Measurements from ENCODE around the gene CIAO2B.
"Not testable (repeated sequence)": the region's sequence is repeated elsewhere in the genome, so short reads cannot be mapped to it uniquely, and the experiment has no call there.

The CIAO2B gene

GRCh38 chr16:66950971-66951790, 17.0 kb upstream of the CIAO2B start:
- H3K4me3 ChIP-seq (ENCODE audit: low read length) = no peak overlapping the region

DNA sequence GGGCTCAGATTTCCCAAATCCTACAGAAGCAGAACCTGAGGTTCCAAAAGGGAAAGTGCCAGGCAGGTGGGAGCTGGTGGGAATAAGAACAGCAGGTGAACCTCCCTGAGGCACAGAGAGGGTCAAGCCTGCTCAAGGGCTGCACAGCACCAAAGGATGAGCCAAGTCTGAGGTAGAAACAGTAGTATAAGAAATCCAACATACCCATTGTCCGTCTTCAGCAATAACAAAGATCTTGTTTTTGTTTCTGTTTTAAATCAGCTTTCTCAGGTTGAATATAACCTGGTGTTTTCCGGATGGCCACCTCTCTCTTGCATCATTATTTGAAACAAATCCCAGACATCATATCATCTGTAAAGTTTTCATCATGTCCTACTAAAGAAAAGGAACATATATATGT, 16.2 kb upstream of the CIAO2B start:
- H2AFZ ChIP-seq (ENCODE audit: low read depth, low read length) = no peak overlapping the region
- H3K36me3 ChIP-seq (ENCODE audit: insufficient read depth, low read length) = no peaks in the 10 kb centered on the region
- no peak overlapping the region for H3K4me3 ChIP-seq (ENCODE audit: low read length)
- no peaks in the 10 kb centered on the region for H3K4me1 ChIP-seq (ENCODE audit: insufficient read depth, low read length)
- H3K9me3 ChIP-seq (ENCODE audit: low read length) = no peaks in the 10 kb centered on the region
- H3K27me3 ChIP-seq (ENCODE audit: insufficient read depth, low read length) = peaks cover 4% of the 10 kb centered on the region

More at GRCh38 chr16:66950971-66951790, 17.0 kb upstream of the CIAO2B start:
- H3K27me3 ChIP-seq (ENCODE audit: insufficient read depth, low read length) = peaks cover 4% of the 10 kb centered on the region
- no peaks in the 10 kb centered on the region for H3K36me3 ChIP-seq (ENCODE audit: insufficient read depth, low read length)
- no peaks in the 10 kb centered on the region for H3K4me1 ChIP-seq (ENCODE audit: insufficient read depth, low read length)
- H3K9me3 ChIP-seq (ENCODE audit: low read length) = no peaks in the 10 kb centered on the region
- no peak overlapping the region for H2AFZ ChIP-seq (ENCODE audit: low read depth, low read length)

GRCh38 chr16:66949472-66949871, 15.3 kb upstream of the CIAO2B start:
- Histone ChIP-seq H3K36me3 (ENCODE audit: insufficient read depth, low read length) (no peaks in the 10 kb centered on the region), H3K9me3 (ENCODE audit: low read length) (no peaks in the 10 kb centered on the region), H3K4me3 (ENCODE audit: low read length) (no peak overlapping the region), H3K4me1 (ENCODE audit: insufficient read depth, low read length) (no peaks in the 10 kb centered on the region), H2AFZ (ENCODE audit: low read depth, low read length) (no peak overlapping the region), H3K27me3 (ENCODE audit: insufficient read depth, low read length) (peaks cover 4% of the 10 kb centered on the region)

- Histone ChIP-seq H3K4me3 (ENCODE audit: low read length) (no peak overlapping the region), H3K27me3 (ENCODE audit: insufficient read depth, low read length) (peaks cover 4% of the 10 kb centered on the region), H3K4me1 (ENCODE audit: insufficient read depth, low read length) (no peaks in the 10 kb centered on the region), H2AFZ (ENCODE audit: low read depth, low read length) (no peak overlapping the region), H3K9me3 (ENCODE audit: low read length) (no peaks in the 10 kb centered on the region), H3K36me3 (ENCODE audit: insufficient read depth, low read length) (peaks cover 2% of the 10 kb centered on the region)
Observed at GRCh38 chr16:66948837-66949225, 14.6 kb upstream of the CIAO2B start.

DNA sequence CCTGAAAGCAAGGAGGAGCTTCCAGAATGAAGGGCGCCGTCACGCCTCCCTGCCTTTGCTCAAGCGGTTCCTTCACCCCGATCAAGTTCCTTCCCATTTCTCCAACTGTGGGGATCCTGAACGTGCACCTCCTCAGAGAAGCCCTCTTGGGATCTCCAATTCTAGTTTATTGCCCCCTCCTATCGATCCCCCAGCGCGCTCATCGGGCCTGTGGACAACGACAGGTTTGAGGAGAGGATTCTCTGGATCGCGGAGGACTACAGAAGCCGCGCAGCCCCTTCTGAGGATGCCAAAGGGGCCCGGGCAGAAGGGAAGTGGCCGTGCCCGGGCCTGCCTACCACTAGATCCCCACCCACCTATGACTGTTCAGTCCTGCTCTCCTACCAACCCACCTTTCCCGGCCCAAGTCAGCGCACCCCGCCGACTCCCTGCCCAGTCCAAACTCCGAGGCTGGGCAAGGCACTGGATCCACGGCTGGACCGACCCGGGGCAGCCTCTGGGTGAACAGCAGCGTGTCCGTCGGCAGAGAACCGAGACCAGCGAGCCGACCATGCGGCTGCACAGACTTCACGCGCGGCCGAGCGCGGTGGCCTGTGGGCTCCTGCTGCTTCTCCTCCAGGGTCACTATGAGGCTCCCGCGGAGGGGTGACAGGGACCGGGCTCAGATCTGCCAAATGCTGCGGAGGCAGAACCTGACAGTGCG, 14.1 kb upstream of the CIAO2B start:
- Histone ChIP-seq H3K4me1 (ENCODE audit: insufficient read depth, low read length) (no peaks in the 10 kb centered on the region), H3K4me3 (ENCODE audit: low read length) (no peak overlapping the region), H3K27me3 (ENCODE audit: insufficient read depth, low read length) (peaks cover under 1% of the 10 kb centered on the region), H3K9me3 (ENCODE audit: low read length) (no peaks in the 10 kb centered on the region), H2AFZ (ENCODE audit: low read depth, low read length) (no peak overlapping the region), H3K36me3 (ENCODE audit: insufficient read depth, low read length) (peaks cover 7% of the 10 kb centered on the region)

DNA sequence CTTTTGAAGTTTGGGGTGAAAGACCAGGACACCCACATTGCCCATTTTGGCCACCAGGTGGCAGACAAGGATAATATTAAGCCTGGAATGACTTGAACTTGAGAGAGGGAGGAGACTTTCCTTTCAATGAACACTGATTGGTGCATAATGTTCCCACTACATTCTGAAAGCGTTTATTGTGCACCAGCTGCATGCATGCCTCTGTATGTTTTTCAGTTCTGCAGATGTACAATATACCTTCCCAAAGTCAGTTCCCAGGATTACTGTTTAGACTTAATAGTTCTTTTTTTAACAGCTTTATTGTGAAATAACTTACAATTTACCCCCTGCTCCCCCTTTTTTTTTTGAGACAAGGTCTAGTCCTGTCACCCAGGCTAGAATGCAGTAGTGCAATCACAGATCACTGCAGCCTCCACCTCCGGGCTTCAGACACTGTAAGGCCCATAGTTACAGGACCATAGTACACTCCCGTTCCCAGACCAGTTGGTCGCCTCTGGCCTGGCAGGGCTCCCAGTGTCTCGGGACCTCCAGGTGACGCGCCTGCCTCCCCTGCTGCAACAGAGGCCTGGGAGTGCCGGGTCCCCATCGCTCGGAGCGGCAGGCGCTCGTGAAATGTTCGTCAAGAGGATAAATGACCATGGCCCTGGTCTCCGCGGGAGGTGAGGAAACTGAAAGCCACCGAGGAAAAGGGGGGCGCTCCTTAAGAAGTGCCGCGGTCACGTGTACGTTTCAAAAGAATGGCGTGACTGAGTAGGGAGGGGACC, 13.3 kb upstream of the CIAO2B start:
- H2AFZ ChIP-seq (ENCODE audit: low read depth, low read length) = no peak overlapping the region
- H3K4me3 ChIP-seq (ENCODE audit: low read length) = no peak overlapping the region
- no peaks in the 10 kb centered on the region for H3K27me3 ChIP-seq (ENCODE audit: insufficient read depth, low read length)
- no peaks in the 10 kb centered on the region for H3K9me3 ChIP-seq (ENCODE audit: low read length)
- H3K36me3 ChIP-seq (ENCODE audit: insufficient read depth, low read length) = peaks cover 14% of the 10 kb centered on the region
- H3K4me1 ChIP-seq (ENCODE audit: insufficient read depth, low read length) = no peaks in the 10 kb centered on the region

- Histone ChIP-seq H3K27me3 (ENCODE audit: insufficient read depth, low read length) (no peaks in the 10 kb centered on the region), H3K4me3 (ENCODE audit: low read length) (no peak overlapping the region), H3K4me1 (ENCODE audit: insufficient read depth, low read length) (no peaks in the 10 kb centered on the region), H3K36me3 (ENCODE audit: insufficient read depth, low read length) (peaks cover 20% of the 10 kb centered on the region), H3K9me3 (ENCODE audit: low read length) (no peaks in the 10 kb centered on the region), H2AFZ (ENCODE audit: low read depth, low read length) (no peak overlapping the region)
Observed at GRCh38 chr16:66946974-66947301, 12.7 kb upstream of the CIAO2B start.

DNA sequence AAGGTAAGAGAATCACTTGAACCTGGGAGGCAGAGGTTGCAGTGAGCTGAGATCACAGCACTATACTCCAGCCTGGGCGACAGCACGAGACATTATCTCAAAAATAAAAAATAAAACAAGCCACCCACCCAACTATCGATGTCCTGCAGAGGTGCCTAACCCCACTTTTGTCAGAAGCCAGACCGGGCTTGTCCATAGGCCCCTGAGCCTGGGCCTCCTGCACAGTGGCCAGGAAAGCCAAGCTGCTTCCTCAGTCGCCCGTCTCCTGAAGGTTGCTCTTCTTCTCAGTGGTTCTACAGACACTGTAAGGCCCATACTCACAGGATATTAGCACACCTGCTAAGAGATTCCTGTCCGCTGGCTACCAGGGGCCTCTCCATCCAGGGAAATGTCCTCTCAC, 12.3 kb upstream of the CIAO2B start:
- Histone ChIP-seq H3K4me3 (ENCODE audit: low read length) (no peak overlapping the region), H3K4me1 (ENCODE audit: insufficient read depth, low read length) (no peaks in the 10 kb centered on the region), H2AFZ (ENCODE audit: low read depth, low read length) (no peak overlapping the region), H3K27me3 (ENCODE audit: insufficient read depth, low read length) (no peaks in the 10 kb centered on the region), H3K9me3 (ENCODE audit: low read length) (no peaks in the 10 kb centered on the region), H3K36me3 (ENCODE audit: insufficient read depth, low read length) (peaks cover 24% of the 10 kb centered on the region)

DNA sequence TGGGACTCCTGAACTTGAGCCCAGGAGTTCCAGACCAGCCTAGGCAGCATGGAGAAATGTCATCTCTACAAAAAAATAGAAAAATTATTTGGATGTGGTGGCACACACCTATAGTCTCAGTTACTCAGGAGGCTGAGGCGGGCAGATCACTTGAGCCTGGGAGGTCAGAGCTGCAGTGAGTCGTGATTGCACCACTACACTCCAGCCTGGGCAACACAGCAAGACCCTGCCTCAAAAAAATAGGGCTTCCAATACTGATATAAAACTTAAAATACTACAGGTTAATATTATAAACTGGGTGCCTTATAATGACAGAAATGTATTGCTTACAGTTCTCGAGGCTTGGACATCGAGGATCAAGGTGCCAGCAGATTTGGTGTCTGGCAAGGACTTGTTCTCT, 11.7 kb upstream of the CIAO2B start:
- peaks cover 30% of the 10 kb centered on the region for H3K36me3 ChIP-seq (ENCODE audit: insufficient read depth, low read length)
- no peak overlapping the region for H3K4me3 ChIP-seq (ENCODE audit: low read length)
- no peaks in the 10 kb centered on the region for H3K4me1 ChIP-seq (ENCODE audit: insufficient read depth, low read length)
- no peaks in the 10 kb centered on the region for H3K9me3 ChIP-seq (ENCODE audit: low read length)
- no peaks in the 10 kb centered on the region for H3K27me3 ChIP-seq (ENCODE audit: insufficient read depth, low read length)
- no peak overlapping the region for H2AFZ ChIP-seq (ENCODE audit: low read depth, low read length)

GRCh38 chr16:66944971-66945370, 10.8 kb upstream of the CIAO2B start:
- not testable (repeated sequence) for H2AFZ ChIP-seq (ENCODE audit: low read depth, low read length); H3K4me3 ChIP-seq (ENCODE audit: low read length); H3K9me3 ChIP-seq (ENCODE audit: low read length); H3K4me1 ChIP-seq (ENCODE audit: insufficient read depth, low read length); H3K27me3 ChIP-seq (ENCODE audit: insufficient read depth, low read length)
- H3K36me3 ChIP-seq (ENCODE audit: insufficient read depth, low read length) = peaks cover 39% of the 10 kb centered on the region

- H3K27me3 ChIP-seq (ENCODE audit: insufficient read depth, low read length) = no peaks in the 10 kb centered on the region
- no peak overlapping the region for H2AFZ ChIP-seq (ENCODE audit: low read depth, low read length)
- no peak overlapping the region for H3K4me3 ChIP-seq (ENCODE audit: low read length)
- H3K36me3 ChIP-seq (ENCODE audit: insufficient read depth, low read length) = peaks cover 47% of the 10 kb centered on the region
- no peaks in the 10 kb centered on the region for H3K4me1 ChIP-seq (ENCODE audit: insufficient read depth, low read length)
- no peaks in the 10 kb centered on the region for H3K9me3 ChIP-seq (ENCODE audit: low read length)
Observed at GRCh38 chr16:66944054-66944441, 9.8 kb upstream of the CIAO2B start.

DNA sequence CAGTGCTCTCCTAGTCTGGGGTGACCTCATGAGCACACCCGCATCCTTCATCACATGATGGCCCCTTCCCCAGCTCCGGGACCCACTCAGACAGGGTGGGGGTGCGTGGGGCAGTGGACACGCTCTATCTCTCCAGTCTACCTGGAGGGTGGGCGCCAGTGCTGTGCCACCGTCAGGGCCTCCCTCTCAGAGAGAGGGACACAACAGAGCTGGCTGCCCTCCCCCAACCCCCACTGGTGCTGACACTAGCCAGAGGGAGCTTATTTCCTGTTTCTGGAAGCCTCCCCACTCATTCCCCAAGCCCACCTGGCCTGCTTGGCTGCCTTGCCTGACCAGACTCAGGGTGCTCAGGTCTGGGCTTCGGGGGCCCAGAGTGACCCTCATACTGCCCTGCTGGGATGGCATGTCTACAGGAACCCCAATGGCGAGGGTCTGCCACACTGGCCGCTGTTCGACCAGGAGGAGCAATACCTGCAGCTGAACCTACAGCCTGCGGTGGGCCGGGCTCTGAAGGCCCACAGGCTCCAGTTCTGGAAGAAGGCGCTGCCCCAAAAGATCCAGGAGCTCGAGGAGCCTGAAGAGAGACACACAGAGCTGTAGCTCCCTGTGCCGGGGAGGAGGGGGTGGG, 9.3 kb upstream of the CIAO2B start:
- no peaks in the 10 kb centered on the region for H3K4me1 ChIP-seq (ENCODE audit: insufficient read depth, low read length)
- H3K27me3 ChIP-seq (ENCODE audit: insufficient read depth, low read length) = no peaks in the 10 kb centered on the region
- H2AFZ ChIP-seq (ENCODE audit: low read depth, low read length) = no peak overlapping the region
- H3K4me3 ChIP-seq (ENCODE audit: low read length) = no peak overlapping the region
- no peaks in the 10 kb centered on the region for H3K9me3 ChIP-seq (ENCODE audit: low read length)
- peaks cover 48% of the 10 kb centered on the region for H3K36me3 ChIP-seq (ENCODE audit: insufficient read depth, low read length)

DNA sequence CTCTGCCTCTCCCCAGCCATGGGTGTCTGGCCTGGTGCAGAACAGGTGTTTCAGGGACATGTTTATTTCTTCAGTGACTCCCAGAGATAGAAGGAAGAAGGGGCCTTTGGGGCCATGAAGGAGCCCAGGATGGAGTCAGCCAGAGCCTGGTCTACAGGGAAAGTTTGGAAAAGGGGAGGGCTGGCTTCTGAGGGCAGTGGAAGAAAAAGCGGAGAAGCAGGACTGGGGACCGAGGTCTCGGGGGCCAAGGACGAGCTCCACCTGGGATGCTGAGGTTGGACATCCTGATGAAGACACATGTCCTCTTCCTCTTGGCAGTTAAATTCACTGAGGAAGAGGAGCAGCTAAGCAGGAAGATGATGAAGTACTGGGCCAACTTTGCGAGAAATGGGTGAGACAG, 8.8 kb upstream of the CIAO2B start:
- no peaks in the 10 kb centered on the region for H3K4me1 ChIP-seq (ENCODE audit: insufficient read depth, low read length)
- H3K27me3 ChIP-seq (ENCODE audit: insufficient read depth, low read length) = no peaks in the 10 kb centered on the region
- H3K9me3 ChIP-seq (ENCODE audit: low read length) = no peaks in the 10 kb centered on the region
- H3K4me3 ChIP-seq (ENCODE audit: low read length) = no peak overlapping the region
- H3K36me3 ChIP-seq (ENCODE audit: insufficient read depth, low read length) = peaks cover 52% of the 10 kb centered on the region
- H2AFZ ChIP-seq (ENCODE audit: low read depth, low read length) = no peak overlapping the region

Measured in neuron (in vitro differentiated cells).